ENCODE results near the gene DDX54.
A peak's percentile ranks its signal among the peaks of the same experiment; 100 is the strongest.

Gene DDX54

DNA sequence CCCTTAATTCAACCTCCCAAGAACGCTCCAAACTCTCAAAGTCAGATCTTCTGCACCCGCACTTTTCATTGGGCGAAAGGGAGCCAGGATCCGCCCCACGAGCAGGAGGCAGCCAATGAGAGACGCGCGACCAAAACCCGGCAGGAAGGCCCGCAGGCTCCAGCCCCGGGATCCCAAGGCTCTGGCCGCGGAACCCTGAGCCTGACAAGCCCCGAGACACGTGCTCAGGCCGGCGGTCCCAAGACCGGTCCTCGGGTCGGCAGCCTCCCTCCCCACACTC, 438 bp downstream of the DDX54 start:
- H3K4me3 Mint-ChIP-seq, result peak overlapping the region; percentile 94
- peak overlapping the region; percentile 97 for H3K27ac Mint-ChIP-seq
- no peaks in the 10 kb centered on the region for H3K9me3 Mint-ChIP-seq (ENCODE audit: low read depth)
- H3K4me1 Mint-ChIP-seq (ENCODE audit: low read depth), result peaks cover 38% of the 10 kb centered on the region
- no peaks in the 10 kb centered on the region for H3K27me3 Mint-ChIP-seq
- H3K36me3 Mint-ChIP-seq, result peaks cover 6% of the 10 kb centered on the region

- H3K27ac Mint-ChIP-seq, result peak overlapping the region; percentile 97
- H3K9me3 Mint-ChIP-seq (ENCODE audit: low read depth), result no peaks in the 10 kb centered on the region
- H3K27me3 Mint-ChIP-seq, result no peaks in the 10 kb centered on the region
- peak overlapping the region; percentile 94 for H3K4me3 Mint-ChIP-seq
- H3K4me1 Mint-ChIP-seq (ENCODE audit: low read depth), result peaks cover 37% of the 10 kb centered on the region
- peaks cover 5% of the 10 kb centered on the region for H3K36me3 Mint-ChIP-seq
Observed at GRCh38 chr12:113184098-113184899, 979 bp downstream of the DDX54 start.

DNA sequence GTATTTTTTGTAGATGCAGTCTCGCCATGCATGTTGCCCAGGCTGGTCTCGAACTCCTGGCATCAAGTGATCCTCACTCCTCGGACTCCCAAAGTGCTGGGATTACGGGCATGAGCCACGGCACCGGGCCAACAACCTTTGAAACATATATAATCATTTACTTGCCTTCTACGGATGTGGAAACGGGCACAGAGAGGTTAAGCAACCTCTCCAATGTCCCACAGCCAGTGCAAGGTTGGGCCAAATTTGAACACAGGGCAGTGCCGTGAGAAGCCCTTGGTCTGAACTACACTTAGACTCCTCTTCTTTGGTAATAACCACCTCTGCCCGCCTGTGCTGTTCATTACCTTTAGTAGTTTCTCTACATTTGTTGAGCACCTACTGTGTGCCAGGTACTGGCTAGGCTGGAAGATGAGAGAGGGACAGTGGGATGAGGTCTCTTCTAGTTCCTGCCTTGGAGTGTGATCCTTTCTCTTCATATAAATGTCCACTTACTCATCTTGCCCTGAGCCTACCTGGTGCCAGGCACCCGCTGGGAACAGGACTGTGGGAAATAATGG, 2.2 kb downstream of the DDX54 start:
- Mint-ChIP-seq H3K36me3 (peaks cover 2% of the 10 kb centered on the region), H3K27ac (peak overlapping the region; percentile 54), H3K9me3 (ENCODE audit: low read depth) (no peaks in the 10 kb centered on the region), H3K27me3 (no peaks in the 10 kb centered on the region), H3K4me1 (ENCODE audit: low read depth) (peaks cover 34% of the 10 kb centered on the region), H3K4me3 (peak overlapping the region; percentile 94)

DNA sequence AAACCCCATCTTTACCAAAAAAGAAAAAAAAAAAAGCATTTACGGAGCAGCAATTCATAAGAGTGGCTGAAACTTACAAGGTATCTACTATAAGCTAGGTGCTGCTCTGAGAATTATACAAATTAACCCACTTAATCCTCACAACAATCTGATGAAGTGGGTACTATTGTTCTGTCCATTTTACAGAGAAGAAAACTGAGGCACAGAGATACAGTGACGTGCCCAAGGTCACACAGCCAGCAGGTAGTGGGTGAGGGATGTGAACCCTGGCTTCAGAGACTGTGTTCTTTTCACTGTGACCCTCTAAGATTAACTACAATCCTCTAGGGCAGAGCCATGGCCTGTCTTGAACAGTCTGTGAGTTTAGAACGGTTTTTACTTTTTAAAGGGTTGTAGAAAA, 3.3 kb downstream of the DDX54 start:
- H3K9me3 Mint-ChIP-seq (ENCODE audit: low read depth), result no peaks in the 10 kb centered on the region
- no peaks in the 10 kb centered on the region for H3K27me3 Mint-ChIP-seq
- peak overlapping the region; percentile 10 for H3K27ac Mint-ChIP-seq
- H3K4me3 Mint-ChIP-seq, result peak overlapping the region; percentile 27
- H3K4me1 Mint-ChIP-seq (ENCODE audit: low read depth), result peaks cover 29% of the 10 kb centered on the region
- H3K36me3 Mint-ChIP-seq, result peaks cover 7% of the 10 kb centered on the region

- peaks cover 10% of the 10 kb centered on the region for H3K36me3 Mint-ChIP-seq
- peaks cover 19% of the 10 kb centered on the region for H3K4me1 Mint-ChIP-seq (ENCODE audit: low read depth)
- no peak overlapping the region for H3K4me3 Mint-ChIP-seq
- no peaks in the 10 kb centered on the region for H3K27me3 Mint-ChIP-seq
- H3K27ac Mint-ChIP-seq, result no peak overlapping the region
- H3K9me3 Mint-ChIP-seq (ENCODE audit: low read depth), result no peaks in the 10 kb centered on the region
Observed at GRCh38 chr12:113180333-113180732, 4.9 kb downstream of the DDX54 start.

GRCh38 chr12:113179023-113179422, 6.3 kb downstream of the DDX54 start:
- no peaks in the 10 kb centered on the region for H3K9me3 Mint-ChIP-seq (ENCODE audit: low read depth)
- no peak overlapping the region for H3K27ac Mint-ChIP-seq
- H3K27me3 Mint-ChIP-seq, result no peaks in the 10 kb centered on the region
- no peak overlapping the region for H3K4me3 Mint-ChIP-seq
- peaks cover 17% of the 10 kb centered on the region for H3K4me1 Mint-ChIP-seq (ENCODE audit: low read depth)
- peaks cover 10% of the 10 kb centered on the region for H3K36me3 Mint-ChIP-seq

- no peaks in the 10 kb centered on the region for H3K27me3 Mint-ChIP-seq
- H3K27ac Mint-ChIP-seq, result no peak overlapping the region
- H3K9me3 Mint-ChIP-seq (ENCODE audit: low read depth), result no peaks in the 10 kb centered on the region
- no peak overlapping the region for H3K4me3 Mint-ChIP-seq
- peaks cover 2% of the 10 kb centered on the region for H3K4me1 Mint-ChIP-seq (ENCODE audit: low read depth)
- H3K36me3 Mint-ChIP-seq, result peaks cover 17% of the 10 kb centered on the region
Observed at GRCh38 chr12:113174461-113175384, 10.6 kb downstream of the DDX54 start.

GRCh38 chr12:113173081-113173698, 12.1 kb downstream of the DDX54 start:
- H3K36me3 Mint-ChIP-seq, result peaks cover 17% of the 10 kb centered on the region
- H3K9me3 Mint-ChIP-seq (ENCODE audit: low read depth), result no peaks in the 10 kb centered on the region
- H3K27ac Mint-ChIP-seq, result no peak overlapping the region

GRCh38 chr12:113172185-113172584, 13.1 kb downstream of the DDX54 start:
- no peak overlapping the region for H3K27ac Mint-ChIP-seq
- H3K9me3 Mint-ChIP-seq (ENCODE audit: low read depth), result no peaks in the 10 kb centered on the region
- no peak overlapping the region for H3K4me3 Mint-ChIP-seq
- peaks cover 2% of the 10 kb centered on the region for H3K4me1 Mint-ChIP-seq (ENCODE audit: low read depth)
- H3K27me3 Mint-ChIP-seq, result no peaks in the 10 kb centered on the region
- peaks cover 12% of the 10 kb centered on the region for H3K36me3 Mint-ChIP-seq

More at GRCh38 chr12:113173081-113173698, 12.1 kb downstream of the DDX54 start:
- H3K27me3 Mint-ChIP-seq, result no peaks in the 10 kb centered on the region
- H3K4me3 Mint-ChIP-seq, result no peak overlapping the region
- peaks cover 2% of the 10 kb centered on the region for H3K4me1 Mint-ChIP-seq (ENCODE audit: low read depth)

DNA sequence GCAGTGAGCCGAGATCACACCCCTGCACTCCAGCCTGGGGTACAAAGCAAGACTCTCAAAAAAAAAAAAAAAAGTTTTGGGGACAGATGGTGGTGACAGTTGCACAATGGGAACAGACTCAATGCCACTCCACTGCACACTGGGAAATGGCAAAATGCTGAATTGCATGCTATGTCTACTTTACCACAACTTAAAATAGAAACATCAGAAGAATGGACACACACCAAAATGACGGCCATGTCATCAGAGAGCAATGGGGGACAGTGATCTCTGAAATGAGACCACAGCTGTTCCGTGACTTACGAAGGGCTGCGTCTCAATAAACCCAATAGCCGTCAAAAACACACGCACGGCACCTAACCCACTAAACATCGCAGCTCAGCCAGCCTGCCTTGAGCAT, 13.7 kb downstream of the DDX54 start:
- Mint-ChIP-seq H3K4me3 (no peak overlapping the region), H3K27me3 (no peaks in the 10 kb centered on the region), H3K4me1 (ENCODE audit: low read depth) (peaks cover 2% of the 10 kb centered on the region), H3K36me3 (peaks cover 7% of the 10 kb centered on the region), H3K9me3 (ENCODE audit: low read depth) (no peaks in the 10 kb centered on the region), H3K27ac (no peak overlapping the region)

DNA sequence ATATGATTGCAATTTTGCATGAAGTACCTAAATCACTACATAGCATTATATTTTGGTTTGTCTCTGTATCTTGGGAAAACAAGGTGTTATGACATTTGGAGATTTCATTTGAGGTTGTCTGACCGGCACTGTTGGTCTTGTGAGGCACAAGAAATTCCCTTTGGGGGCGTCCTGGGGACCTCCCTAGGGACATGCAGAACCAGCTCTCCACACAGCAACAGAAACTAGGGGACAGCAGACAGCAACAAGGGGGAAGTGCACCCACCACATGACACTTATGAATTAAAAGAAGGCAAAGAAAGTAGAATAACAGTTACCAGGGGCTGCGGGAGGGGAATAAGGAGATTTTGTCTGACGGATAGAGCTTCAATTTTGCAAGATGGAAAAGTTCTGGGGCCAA, 14.4 kb downstream of the DDX54 start:
- Mint-ChIP-seq H3K4me1 (ENCODE audit: low read depth) (peaks cover 2% of the 10 kb centered on the region), H3K4me3 (no peak overlapping the region), H3K36me3 (peaks cover 7% of the 10 kb centered on the region), H3K9me3 (ENCODE audit: low read depth) (no peaks in the 10 kb centered on the region), H3K27ac (no peak overlapping the region), H3K27me3 (no peaks in the 10 kb centered on the region)

DNA sequence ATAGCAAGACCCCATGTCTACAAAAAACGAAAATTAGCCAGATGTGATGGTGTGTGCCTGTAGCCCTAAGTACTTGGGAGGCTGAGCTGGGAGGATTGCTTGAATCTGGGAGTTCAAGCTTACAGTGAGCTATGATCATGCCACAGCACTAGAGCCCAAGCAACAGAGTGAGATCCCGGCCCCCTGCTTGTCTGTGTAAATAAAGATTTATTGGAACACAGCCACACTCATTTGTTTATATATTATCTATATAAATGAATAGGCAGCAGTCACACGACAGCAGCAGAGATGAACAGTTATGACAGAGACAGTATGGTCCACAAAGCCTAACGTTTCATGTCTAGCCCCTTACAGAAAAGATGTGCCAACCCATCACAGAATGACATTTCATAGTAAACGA, 14.8 kb downstream of the DDX54 start:
- Mint-ChIP-seq H3K4me1 (ENCODE audit: low read depth) (peaks cover 2% of the 10 kb centered on the region), H3K36me3 (peaks cover 7% of the 10 kb centered on the region), H3K27ac (no peak overlapping the region), H3K4me3 (no peak overlapping the region), H3K27me3 (no peaks in the 10 kb centered on the region), H3K9me3 (ENCODE audit: low read depth) (no peaks in the 10 kb centered on the region)

GRCh38 chr12:113169697-113170096, 15.6 kb downstream of the DDX54 start:
- Mint-ChIP-seq H3K27me3 (no peaks in the 10 kb centered on the region), H3K4me3 (no peak overlapping the region), H3K9me3 (ENCODE audit: low read depth) (no peaks in the 10 kb centered on the region), H3K27ac (no peak overlapping the region), H3K36me3 (peaks cover 7% of the 10 kb centered on the region), H3K4me1 (ENCODE audit: low read depth) (peaks cover 2% of the 10 kb centered on the region)

DNA sequence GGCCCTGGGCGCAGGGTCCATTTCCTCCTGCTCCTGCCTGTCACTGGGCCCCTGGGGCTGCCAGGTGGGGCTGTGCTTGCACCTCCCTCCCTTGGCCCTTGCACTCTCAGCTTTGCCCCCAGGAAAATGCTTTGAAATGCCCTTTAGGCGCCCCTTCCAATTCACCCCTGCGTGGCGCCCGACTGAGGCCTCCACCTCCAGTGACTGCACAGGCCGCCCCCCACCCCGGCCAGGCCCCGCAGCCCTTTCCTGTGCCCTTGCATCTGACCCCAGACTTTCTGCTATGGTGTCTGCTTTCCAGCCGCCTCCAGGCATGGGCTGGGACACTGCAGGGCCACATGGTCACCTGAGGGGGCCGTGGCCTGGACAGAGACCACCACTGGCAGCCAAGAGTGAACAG, 17.4 kb downstream of the DDX54 start:
- no peaks in the 10 kb centered on the region for H3K4me1 Mint-ChIP-seq (ENCODE audit: low read depth)
- no peak overlapping the region for H3K4me3 Mint-ChIP-seq
- H3K27me3 Mint-ChIP-seq, result no peaks in the 10 kb centered on the region
- H3K9me3 Mint-ChIP-seq (ENCODE audit: low read depth), result no peaks in the 10 kb centered on the region
- peaks cover 7% of the 10 kb centered on the region for H3K36me3 Mint-ChIP-seq
- H3K27ac Mint-ChIP-seq, result no peak overlapping the region
